Right lobe of liver (tissue), 4 donors: ENCODE measurements around the gene CITED2.

ENCODE experiments used
- CTCF ChIP-seq, 4 donors: fragments of 200-600 bp in 3 of 4; fragments of 450-650 bp in 1 of 4; IDR thresholded peaks; one replicate each; pipeline versions ENCODE4 v1.5.1 to v1.8.0; 2016 to 2022; ENCODE audit warnings: antibody characterized with exemption in 4 of 4, mild to moderate bottlenecking in 2 of 4
- POLR2A ChIP-seq: fragments of 450-650 bp; IDR thresholded peaks from one replicate; pipeline ENCODE4 v1.6.1; 2017; ENCODE audit warnings: antibody characterized with exemption, mild to moderate bottlenecking
- donor health status: DM: no; HTN: no; CAD: no.
- donor health status: DM: no; HTN: no; CAD: no.
- donor health status: DM: no; HTN: yes; CAD: no.

- TF ChIP-seq CTCF (IDR thresholded peaks at IDR 0.05) (no peak), POLR2A (no peak)
Observed at GRCh38 chr6:139344186-139344963, 30.1 kb downstream of the CITED2 start.
